ENCODE measurements around the gene MEN1. TPM values are rescaled to one million over a fixed set of nuclear protein-coding genes. Genes with fewer than 3 reads are reported as not detected.

Gene MEN1
- total RNA-seq, 6 donors from 2014 or later: 15.4 to 47.1 (median 24.4) TPM

- no peak overlapping the region for H3K27ac ChIP-seq
- no peak overlapping the region for H3K4me3 ChIP-seq
- H3K4me1 ChIP-seq: peaks cover 0 to 18% (median 8%) of the 10 kb centered on the region in 4 donors
- TF ChIP-seq EP300 (IDR thresholded peaks at IDR 0.05): no peak
- TF ChIP-seq, protein P1, sequence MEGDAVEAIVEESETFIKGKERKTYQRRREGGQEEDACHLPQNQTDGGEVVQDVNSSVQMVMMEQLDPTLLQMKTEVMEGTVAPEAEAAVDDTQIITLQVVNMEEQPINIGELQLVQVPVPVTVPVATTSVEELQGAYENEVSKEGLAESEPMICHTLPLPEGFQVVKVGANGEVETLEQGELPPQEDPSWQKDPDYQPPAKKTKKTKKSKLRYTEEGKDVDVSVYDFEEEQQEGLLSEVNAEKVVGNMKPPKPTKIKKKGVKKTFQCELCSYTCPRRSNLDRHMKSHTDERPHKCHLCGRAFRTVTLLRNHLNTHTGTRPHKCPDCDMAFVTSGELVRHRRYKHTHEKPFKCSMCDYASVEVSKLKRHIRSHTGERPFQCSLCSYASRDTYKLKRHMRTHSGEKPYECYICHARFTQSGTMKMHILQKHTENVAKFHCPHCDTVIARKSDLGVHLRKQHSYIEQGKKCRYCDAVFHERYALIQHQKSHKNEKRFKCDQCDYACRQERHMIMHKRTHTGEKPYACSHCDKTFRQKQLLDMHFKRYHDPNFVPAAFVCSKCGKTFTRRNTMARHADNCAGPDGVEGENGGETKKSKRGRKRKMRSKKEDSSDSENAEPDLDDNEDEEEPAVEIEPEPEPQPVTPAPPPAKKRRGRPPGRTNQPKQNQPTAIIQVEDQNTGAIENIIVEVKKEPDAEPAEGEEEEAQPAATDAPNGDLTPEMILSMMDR (IDR thresholded peaks at IDR 0.05): no peak
- TF ChIP-seq POLR2A (IDR thresholded peaks at IDR 0.05): no peak
- no peak for TF ChIP-seq POLR2AphosphoS5 (IDR thresholded peaks at IDR 0.05)
- H3K9me3 ChIP-seq: no peaks in the 10 kb centered on the region
- DNase-seq (no peak), ATAC-seq (ENCODE audit: low FRiP score in 2 of 2) (no peak)
- WGBS, 2 donors: 92% methylated on average over 10 to 13 of the region's 13 CpGs
- H3K36me3 ChIP-seq: peaks cover 0 to 1% (median 0%) of the 10 kb centered on the region in 4 donors
- no peaks in the 10 kb centered on the region for H3K27me3 ChIP-seq
Measured at GRCh38 chr11:64755681-64756361, 54.5 kb downstream of the MEN1 start.

DNA sequence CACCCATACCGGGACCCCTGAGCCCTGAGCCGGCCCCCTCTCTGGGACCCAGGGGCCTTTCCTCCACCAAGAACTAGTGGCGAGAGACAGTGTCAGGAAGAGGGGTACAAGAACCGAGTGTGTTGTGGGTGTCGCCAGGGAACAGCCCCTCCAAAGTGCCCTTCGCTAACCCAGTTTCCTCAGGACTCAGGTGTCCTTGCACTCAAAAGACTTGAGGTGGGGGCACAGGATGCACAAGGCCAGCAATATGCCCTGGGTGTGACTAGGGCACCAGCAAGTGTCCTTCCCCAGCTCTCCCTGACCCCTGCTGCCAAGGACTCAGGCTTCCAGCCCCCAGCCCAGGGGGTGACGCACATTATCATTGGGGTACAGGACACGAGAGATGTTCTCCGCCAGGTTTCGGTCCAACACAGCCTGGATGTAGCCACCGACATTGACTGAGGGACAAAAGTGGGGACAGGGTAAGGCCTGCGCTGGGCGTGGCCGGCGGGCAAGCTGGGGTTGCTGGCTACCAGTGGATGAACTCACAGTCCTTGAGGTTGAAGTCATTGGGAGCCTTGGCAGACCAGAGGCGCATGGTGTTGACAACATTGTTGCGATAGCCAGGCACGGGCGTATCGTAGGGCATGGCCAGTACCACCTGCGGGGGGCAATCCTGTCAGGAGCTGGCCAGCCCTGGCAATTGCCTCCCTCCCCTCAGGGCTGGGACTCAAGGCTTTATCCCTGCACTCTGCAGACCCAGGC, 55.3 kb downstream of the MEN1 start:
- DNase-seq (no peak), ATAC-seq (ENCODE audit: low FRiP score in 2 of 2) (no peak)
- 95% methylated on average over 13 to 19 of the region's 21 CpGs for WGBS, 2 donors
- Histone ChIP-seq H3K4me3 (no peak overlapping the region), H3K36me3 (no peaks in the 10 kb centered on the region), H3K4me1 (peaks cover 0 to 11% (median 6%) of the 10 kb centered on the region in 4 donors), H3K27me3 (no peaks in the 10 kb centered on the region), H3K9me3 (no peaks in the 10 kb centered on the region), H3K27ac (no peak overlapping the region)
- no peak for TF ChIP-seq POLR2AphosphoS5 (IDR thresholded peaks at IDR 0.05)
- TF ChIP-seq, protein P1 (IDR thresholded peaks at IDR 0.05): no peak
- no peak for TF ChIP-seq POLR2A (IDR thresholded peaks at IDR 0.05)
- TF ChIP-seq EP300 (IDR thresholded peaks at IDR 0.05): no peak

DNA sequence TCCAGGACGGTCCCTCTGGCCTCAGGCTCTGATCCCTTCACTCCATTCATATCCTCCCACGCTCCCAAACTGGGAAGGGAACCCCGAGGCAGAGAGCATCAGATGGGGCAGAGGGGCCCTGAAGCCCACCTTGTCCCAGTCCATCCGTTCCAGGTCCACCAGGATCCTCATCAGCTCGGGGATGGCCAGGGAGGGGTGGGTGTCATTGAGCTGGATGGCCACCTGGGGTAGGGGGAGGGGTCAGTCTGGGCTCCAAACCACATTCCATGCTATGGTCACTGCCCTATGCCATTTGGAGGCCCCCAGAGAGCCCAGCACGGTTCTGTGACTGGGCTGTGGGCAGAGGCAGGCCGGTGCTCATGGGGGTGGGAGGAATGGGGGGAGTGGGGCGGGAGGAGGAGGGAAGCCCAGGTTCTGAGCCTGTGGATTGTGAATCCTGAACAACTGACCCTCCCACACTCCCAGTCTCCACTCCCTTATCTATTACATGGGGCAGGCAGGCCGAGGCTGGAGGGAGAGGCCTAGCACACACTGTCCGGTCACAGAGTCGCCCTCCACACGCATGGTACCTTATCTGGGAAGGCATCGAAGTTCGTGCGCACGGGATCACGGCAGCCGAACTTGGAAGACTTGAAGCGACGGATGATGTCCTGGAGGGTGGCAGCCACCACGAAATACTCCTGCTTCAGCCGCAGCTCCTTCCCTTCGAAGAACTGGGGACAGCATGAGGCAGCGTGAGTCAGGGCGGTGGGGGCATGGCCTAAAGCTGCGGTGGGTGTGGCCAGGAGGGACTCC, 56.0 kb downstream of the MEN1 start:
- Histone ChIP-seq H3K4me1 (peaks cover 0 to 3% (median 1%) of the 10 kb centered on the region in 4 donors), H3K27me3 (no peaks in the 10 kb centered on the region), H3K36me3 (no peaks in the 10 kb centered on the region), H3K27ac (no peak overlapping the region), H3K9me3 (no peaks in the 10 kb centered on the region), H3K4me3 (no peak overlapping the region)
- ATAC-seq (ENCODE audit: low FRiP score in 2 of 2) (no peak), DNase-seq (no peak)
- TF ChIP-seq POLR2AphosphoS5 (IDR thresholded peaks at IDR 0.05): no peak
- WGBS, 2 donors: 80 to 88% methylated on average over 23 to 26 of the region's 26 CpGs

Other genes with a start within 250 kb of the MEN1 start
- gene SLC22A12, start 219.3 kb downstream of the MEN1 start, total RNA-seq: not detected
- 10 to 100 TPM in 1 of 6 donors, 1 to 10 TPM in 2, under 1 TPM in 1, not detected in 2; 0.59 to 21.6 (median 2.9) TPM for gene NRXN2, start 87.4 kb downstream of the MEN1 start, total RNA-seq
- gene RASGRP2, start 66.4 kb downstream of the MEN1 start, total RNA-seq: 10 to 100 TPM; 20.5 to 80.7 (median 33.9) TPM
- 1 to 10 TPM; 1.0 to 3.7 (median 1.5) TPM for gene PYGM, start 50.6 kb downstream of the MEN1 start, total RNA-seq
- gene SF1, start 32.0 kb downstream of the MEN1 start, total RNA-seq: 100 to 1,000 TPM; 231 to 625 (median 265) TPM
- 10 to 100 TPM; 19.0 to 84.7 (median 29.2) TPM for gene MAP4K2, start 7.3 kb downstream of the MEN1 start, total RNA-seq
- 10 to 100 TPM; 21.6 to 62.4 (median 26.0) TPM for gene CDC42BPG, start 34.1 kb upstream of the MEN1 start, total RNA-seq
- 100 to 1,000 TPM in 4 of 6 donors, 10 to 100 TPM in 2; 43.0 to 167 (median 103) TPM for gene EHD1, start 68.1 kb upstream of the MEN1 start, total RNA-seq
- gene ATG2A, start 106.7 kb upstream of the MEN1 start, total RNA-seq: 10 to 100 TPM; 24.6 to 59.2 (median 33.3) TPM
- gene PPP2R5B, start 114.1 kb upstream of the MEN1 start, total RNA-seq: 10 to 100 TPM; 21.0 to 48.1 (median 27.5) TPM
- gene GPHA2, start 125.3 kb upstream of the MEN1 start, total RNA-seq: not detected
- under 1 TPM in 1 of 6 donors, not detected in 5; 0.15 TPM for gene MAJIN, start 161.6 kb upstream of the MEN1 start, total RNA-seq
- 10 to 100 TPM in 1 of 6 donors, 1 to 10 TPM in 5; 1.7 to 36.7 (median 6.0) TPM for gene BATF2, start 186.4 kb upstream of the MEN1 start, total RNA-seq
- gene ARL2, start 203.6 kb upstream of the MEN1 start, total RNA-seq: 100 to 1,000 TPM in 1 of 6 donors, 10 to 100 TPM in 5; 41.9 to 113 (median 81.2) TPM
- gene SNX15, start 216.9 kb upstream of the MEN1 start, total RNA-seq: 10 to 100 TPM; 14.7 to 32.1 (median 21.2) TPM
- gene SAC3D1, start 230.7 kb upstream of the MEN1 start, total RNA-seq: 10 to 100 TPM in 5 of 6 donors, 1 to 10 TPM in 1; 9.1 to 18.9 (median 14.5) TPM
- gene NAALADL1, start 248.0 kb upstream of the MEN1 start, total RNA-seq: 10 to 100 TPM in 2 of 6 donors, 1 to 10 TPM in 4; 5.9 to 27.2 (median 9.1) TPM

Measured in upper lobe of left lung (tissue), 6 donors.